ENCODE results near the gene NDUFB7. TPM values are rescaled to one million over a fixed set of nuclear protein-coding genes. Genes with fewer than 3 reads are reported as not detected.

The NDUFB7 gene
- total and polyA plus RNA-seq, 2 experiments from 2014 or later, result 289 to 463 TPM

DNA sequence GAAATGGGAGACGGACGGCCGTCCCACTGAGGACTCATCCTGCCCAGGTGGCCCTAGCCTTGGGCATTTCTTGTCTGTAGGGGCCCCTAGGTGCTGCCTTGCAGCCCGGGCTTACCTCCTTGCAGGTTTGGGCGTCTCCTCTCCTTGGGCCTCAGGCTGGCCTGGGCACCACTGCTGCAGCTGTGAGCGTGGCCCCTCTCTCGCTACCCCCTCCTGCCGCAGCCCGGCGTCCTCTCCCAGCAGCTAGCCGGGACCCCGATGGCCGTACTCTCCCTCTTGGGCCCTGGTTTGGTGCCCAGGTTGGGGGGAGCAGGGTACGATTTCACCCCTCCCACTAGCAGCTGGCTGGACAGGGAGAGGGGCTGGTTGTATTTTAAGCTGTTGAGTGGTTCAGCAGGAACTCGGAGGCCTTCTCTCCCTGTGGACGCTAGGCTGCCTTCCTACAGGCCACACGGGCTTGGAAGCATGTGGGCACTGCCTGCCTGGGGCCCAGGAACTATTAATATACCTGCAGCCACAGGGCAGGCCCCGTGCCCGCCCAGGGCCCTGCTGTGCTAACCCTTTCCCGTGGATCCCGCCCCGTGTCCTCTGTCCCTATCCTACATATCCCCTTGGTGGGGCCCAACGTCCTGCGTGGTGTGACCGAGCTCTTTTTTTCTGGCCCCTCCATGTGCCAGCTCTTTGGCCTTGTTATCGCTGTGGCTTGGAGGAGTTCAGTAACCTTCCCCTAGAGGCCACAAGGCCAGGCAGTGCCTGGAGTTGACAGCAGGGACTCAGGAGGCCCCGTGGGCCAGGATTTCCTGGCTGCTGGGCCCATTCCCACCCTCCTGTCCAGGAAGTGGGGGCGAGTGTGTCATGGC lies 11.7 kb downstream of the NDUFB7 start:
- H3K36me3 ChIP-seq (ENCODE audit: insufficient read depth), result no peaks in the 10 kb centered on the region; the same call in 1 of the 2 replicates
- no peaks in the 10 kb centered on the region for H3K27me3 ChIP-seq (ENCODE audit: insufficient read depth)
- H3K36me3 Mint-ChIP-seq (ENCODE audit: low read depth), result peaks cover 3% of the 10 kb centered on the region; the same call in 1 of the 3 replicates
- H3K27ac Mint-ChIP-seq, result peak overlapping the region; percentile 93
- DNase-seq (ENCODE audit: low spot score) (no peak), ATAC-seq (no peak)
- no peaks in the 10 kb centered on the region for H3K9me3 Mint-ChIP-seq
- peaks cover 42% of the 10 kb centered on the region for H3K4me1 Mint-ChIP-seq
- H3F3A ChIP-seq (replicated peaks; ENCODE audit: low read depth), result peaks cover 8% of the 10 kb centered on the region; the same call in 1 of the 2 replicates
- H3K27ac ChIP-seq (ENCODE audit: low read depth), result peak overlapping the region; percentile 66
- no peak for TF ChIP-seq CTCF (conservative IDR thresholded peaks at IDR 0.05; ENCODE audit: low read depth in 2 of 2)
- no peak for TF ChIP-seq ZNF114 (CRISPR knock-in tag; IDR thresholded peaks at IDR 0.05)
- TF ChIP-seq ZNF331 (CRISPR knock-in tag; IDR thresholded peaks at IDR 0.05; ENCODE audit: low read depth), result no peak
- no peak for TF ChIP-seq EZH2 (IDR thresholded peaks at IDR 0.05; ENCODE audit: low read depth, unreplicated experiment)
- TF ChIP-seq EZH2phosphoT487 (IDR thresholded peaks at IDR 0.05; ENCODE audit: unreplicated experiment), result no peak
- TF ChIP-seq, protein P1, sequence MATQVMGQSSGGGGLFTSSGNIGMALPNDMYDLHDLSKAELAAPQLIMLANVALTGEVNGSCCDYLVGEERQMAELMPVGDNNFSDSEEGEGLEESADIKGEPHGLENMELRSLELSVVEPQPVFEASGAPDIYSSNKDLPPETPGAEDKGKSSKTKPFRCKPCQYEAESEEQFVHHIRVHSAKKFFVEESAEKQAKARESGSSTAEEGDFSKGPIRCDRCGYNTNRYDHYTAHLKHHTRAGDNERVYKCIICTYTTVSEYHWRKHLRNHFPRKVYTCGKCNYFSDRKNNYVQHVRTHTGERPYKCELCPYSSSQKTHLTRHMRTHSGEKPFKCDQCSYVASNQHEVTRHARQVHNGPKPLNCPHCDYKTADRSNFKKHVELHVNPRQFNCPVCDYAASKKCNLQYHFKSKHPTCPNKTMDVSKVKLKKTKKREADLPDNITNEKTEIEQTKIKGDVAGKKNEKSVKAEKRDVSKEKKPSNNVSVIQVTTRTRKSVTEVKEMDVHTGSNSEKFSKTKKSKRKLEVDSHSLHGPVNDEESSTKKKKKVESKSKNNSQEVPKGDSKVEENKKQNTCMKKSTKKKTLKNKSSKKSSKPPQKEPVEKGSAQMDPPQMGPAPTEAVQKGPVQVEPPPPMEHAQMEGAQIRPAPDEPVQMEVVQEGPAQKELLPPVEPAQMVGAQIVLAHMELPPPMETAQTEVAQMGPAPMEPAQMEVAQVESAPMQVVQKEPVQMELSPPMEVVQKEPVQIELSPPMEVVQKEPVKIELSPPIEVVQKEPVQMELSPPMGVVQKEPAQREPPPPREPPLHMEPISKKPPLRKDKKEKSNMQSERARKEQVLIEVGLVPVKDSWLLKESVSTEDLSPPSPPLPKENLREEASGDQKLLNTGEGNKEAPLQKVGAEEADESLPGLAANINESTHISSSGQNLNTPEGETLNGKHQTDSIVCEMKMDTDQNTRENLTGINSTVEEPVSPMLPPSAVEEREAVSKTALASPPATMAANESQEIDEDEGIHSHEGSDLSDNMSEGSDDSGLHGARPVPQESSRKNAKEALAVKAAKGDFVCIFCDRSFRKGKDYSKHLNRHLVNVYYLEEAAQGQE (IDR thresholded peaks at IDR 0.05; ENCODE audit: unreplicated experiment), result no peak
- no peak for TF ChIP-seq STAT1 (IDR thresholded peaks at IDR 0.05; ENCODE audit: unreplicated experiment)
- TF ChIP-seq CREB1 (CRISPR knock-in tag; IDR thresholded peaks at IDR 0.05; ENCODE audit: low read depth), result no peak
- no peak for TF ChIP-seq JUNB (IDR thresholded peaks at IDR 0.05; ENCODE audit: unreplicated experiment)
- no peak for TF ChIP-seq NANOG (IDR thresholded peaks at IDR 0.05; ENCODE audit: borderline replicate concordance)
- no peak for TF ChIP-seq POLR2AphosphoS5 (IDR thresholded peaks at IDR 0.05; ENCODE audit: low read depth)
- TF ChIP-seq, protein P2, sequence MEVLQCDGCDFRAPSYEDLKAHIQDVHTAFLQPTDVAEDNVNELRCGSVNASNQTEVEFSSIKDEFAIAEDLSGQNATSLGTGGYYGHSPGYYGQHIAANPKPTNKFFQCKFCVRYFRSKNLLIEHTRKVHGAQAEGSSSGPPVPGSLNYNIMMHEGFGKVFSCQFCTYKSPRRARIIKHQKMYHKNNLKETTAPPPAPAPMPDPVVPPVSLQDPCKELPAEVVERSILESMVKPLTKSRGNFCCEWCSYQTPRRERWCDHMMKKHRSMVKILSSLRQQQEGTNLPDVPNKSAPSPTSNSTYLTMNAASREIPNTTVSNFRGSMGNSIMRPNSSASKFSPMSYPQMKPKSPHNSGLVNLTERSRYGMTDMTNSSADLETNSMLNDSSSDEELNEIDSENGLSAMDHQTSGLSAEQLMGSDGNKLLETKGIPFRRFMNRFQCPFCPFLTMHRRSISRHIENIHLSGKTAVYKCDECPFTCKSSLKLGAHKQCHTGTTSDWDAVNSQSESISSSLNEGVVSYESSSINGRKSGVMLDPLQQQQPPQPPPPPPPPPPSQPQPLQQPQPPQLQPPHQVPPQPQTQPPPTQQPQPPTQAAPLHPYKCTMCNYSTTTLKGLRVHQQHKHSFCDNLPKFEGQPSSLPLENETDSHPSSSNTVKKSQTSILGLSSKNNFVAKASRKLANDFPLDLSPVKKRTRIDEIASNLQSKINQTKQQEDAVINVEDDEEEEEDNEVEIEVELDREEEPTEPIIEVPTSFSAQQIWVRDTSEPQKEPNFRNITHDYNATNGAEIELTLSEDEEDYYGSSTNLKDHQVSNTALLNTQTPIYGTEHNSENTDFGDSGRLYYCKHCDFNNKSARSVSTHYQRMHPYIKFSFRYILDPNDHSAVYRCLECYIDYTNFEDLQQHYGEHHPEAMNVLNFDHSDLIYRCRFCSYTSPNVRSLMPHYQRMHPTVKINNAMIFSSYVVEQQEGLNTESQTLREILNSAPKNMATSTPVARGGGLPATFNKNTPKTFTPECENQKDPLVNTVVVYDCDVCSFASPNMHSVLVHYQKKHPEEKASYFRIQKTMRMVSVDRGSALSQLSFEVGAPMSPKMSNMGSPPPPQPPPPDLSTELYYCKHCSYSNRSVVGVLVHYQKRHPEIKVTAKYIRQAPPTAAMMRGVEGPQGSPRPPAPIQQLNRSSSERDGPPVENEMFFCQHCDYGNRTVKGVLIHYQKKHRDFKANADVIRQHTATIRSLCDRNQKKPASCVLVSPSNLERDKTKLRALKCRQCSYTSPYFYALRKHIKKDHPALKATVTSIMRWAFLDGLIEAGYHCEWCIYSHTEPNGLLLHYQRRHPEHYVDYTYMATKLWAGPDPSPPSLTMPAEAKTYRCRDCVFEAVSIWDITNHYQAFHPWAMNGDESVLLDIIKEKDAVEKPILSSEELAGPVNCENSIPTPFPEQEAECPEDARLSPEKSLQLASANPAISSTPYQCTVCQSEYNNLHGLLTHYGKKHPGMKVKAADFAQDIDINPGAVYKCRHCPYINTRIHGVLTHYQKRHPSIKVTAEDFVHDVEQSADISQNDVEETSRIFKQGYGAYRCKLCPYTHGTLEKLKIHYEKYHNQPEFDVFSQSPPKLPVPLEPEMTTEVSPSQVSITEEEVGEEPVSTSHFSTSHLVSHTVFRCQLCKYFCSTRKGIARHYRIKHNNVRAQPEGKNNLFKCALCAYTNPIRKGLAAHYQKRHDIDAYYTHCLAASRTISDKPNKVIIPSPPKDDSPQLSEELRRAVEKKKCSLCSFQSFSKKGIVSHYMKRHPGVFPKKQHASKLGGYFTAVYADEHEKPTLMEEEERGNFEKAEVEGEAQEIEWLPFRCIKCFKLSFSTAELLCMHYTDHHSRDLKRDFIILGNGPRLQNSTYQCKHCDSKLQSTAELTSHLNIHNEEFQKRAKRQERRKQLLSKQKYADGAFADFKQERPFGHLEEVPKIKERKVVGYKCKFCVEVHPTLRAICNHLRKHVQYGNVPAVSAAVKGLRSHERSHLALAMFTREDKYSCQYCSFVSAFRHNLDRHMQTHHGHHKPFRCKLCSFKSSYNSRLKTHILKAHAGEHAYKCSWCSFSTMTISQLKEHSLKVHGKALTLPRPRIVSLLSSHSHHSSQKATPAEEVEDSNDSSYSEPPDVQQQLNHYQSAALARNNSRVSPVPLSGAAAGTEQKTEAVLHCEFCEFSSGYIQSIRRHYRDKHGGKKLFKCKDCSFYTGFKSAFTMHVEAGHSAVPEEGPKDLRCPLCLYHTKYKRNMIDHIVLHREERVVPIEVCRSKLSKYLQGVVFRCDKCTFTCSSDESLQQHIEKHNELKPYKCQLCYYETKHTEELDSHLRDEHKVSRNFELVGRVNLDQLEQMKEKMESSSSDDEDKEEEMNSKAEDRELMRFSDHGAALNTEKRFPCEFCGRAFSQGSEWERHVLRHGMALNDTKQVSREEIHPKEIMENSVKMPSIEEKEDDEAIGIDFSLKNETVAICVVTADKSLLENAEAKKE (CRISPR knock-in tag; IDR thresholded peaks at IDR 0.05), result no peak
- TF ChIP-seq ETS1 (IDR thresholded peaks at IDR 0.05), result no peak
- no peak overlapping the region for H3K4me3 ChIP-seq
- H3K4me3 Mint-ChIP-seq, result no peak overlapping the region
- peaks cover 46% of the 10 kb centered on the region for H3K4me1 ChIP-seq (ENCODE audit: insufficient read depth)
- H4K20me1 ChIP-seq (replicated peaks; ENCODE audit: insufficient read depth), result peaks cover 6% of the 10 kb centered on the region
- H2AFZ ChIP-seq, result no peak overlapping the region
- no peaks in the 10 kb centered on the region for H3K9me2 ChIP-seq (ENCODE audit: insufficient read depth)
- H3K4me2 ChIP-seq, result no peak overlapping the region
- peaks cover 21% of the 10 kb centered on the region for H3K27me3 Mint-ChIP-seq (ENCODE audit: insufficient read depth, low read depth, poor library complexity)
- peaks cover 47% of the 10 kb centered on the region for H3K79me2 ChIP-seq (replicated peaks; ENCODE audit: insufficient read depth)

Data from GM23338 (cell line).